HepG2 (cell line): ENCODE data around the gene ANKRD40CL. TPM values are rescaled to one million over a fixed set of nuclear protein-coding genes. Genes with fewer than 3 reads are reported as not detected.
A peak's percentile ranks its signal among the peaks of the same experiment; 100 is the strongest.

Experiments
- ATAC-seq: fragments of 200-7000 bp; cut with Tn5 transposase; 3 replicates; pipeline ENCODE4 v1.9.1; 2020; ENCODE audit warnings: mild to moderate bottlenecking, moderate library complexity
- BruUV-seq: library from RNA; stranded (reverse); fragments of 400-500 nt; replicated peaks from 2 replicates; lab custom pipeline; 2021; lab: Mats Ljungman, UMichigan
- CTCF ChIA-PET: fragments of 300-600 bp; formaldehyde crosslinking; extraction: SDS; loops from one replicate; lab custom pipeline; 2021; ENCODE audit warnings: low total read pairs, inconsistent platforms, low intra/inter-chr PET ratio; lab: Yijun Ruan, JAX
- POLR2A ChIA-PET: fragments of 350-600 bp; sonication (Branson Sonifier 250); formaldehyde crosslinking; loops from one replicate; lab custom pipeline; 2020; ENCODE audit warnings: antibody characterized with exemption, inconsistent platforms; lab: Yijun Ruan, JAX
- DNase-seq: peaks from one replicate; pipeline ENCODE4 v3.0.0-alpha.2; 2015; ENCODE audit warnings: low spot score
- FAIRE-seq: peaks from 3 replicates; lab custom pipeline; 2011; peaks lifted over from hg19 to GRCh38; lab: Jason Lieb, UNC
- H2AFZ ChIP-seq: one replicate; pipeline ENCODE4 v1.6.1; 2011; ENCODE audit warnings: low read length, inconsistent platforms
- H3K27ac ChIP-seq: fragments of 300-600 bp; 3 replicates; pipeline ENCODE4 v1.8.0; 2011; ENCODE audit warnings: mixed run types, mild to moderate bottlenecking, mixed read lengths, low read length, inconsistent platforms; ENCODE audit not compliant: insufficient read depth; ENCODE audit errors: extremely low read length
- H3K27me3 ChIP-seq, 2 experiments: fragments of 200-600 bp in 1 of 2; 2 replicates in 1 of 2; 3 replicates in 1 of 2; pipeline versions ENCODE4 v1.6.0 to v1.8.0; 2011; ENCODE audit warnings: low read length in 2 of 2, mild to moderate bottlenecking in 2 of 2, moderate library complexity in 2 of 2, inconsistent platforms in 1 of 2; ENCODE audit not compliant: insufficient read depth in 2 of 2, control insufficient read depth in 1 of 2
- H3K36me3 ChIP-seq, 2 experiments: fragments of 200-600 bp in 1 of 2; replicated peaks in 1 of 2; 2 replicates in 1 of 2; 3 replicates in 1 of 2; pipeline versions ENCODE4 v1.5.1 to v1.8.0; 2011; ENCODE audit warnings: low read length in 2 of 2, inconsistent platforms in 1 of 2; ENCODE audit not compliant: insufficient read depth in 2 of 2, control insufficient read depth in 1 of 2
- H3K4me1 ChIP-seq: 2 replicates; pipeline ENCODE4 v1.5.1; 2012; ENCODE audit warnings: low read length, inconsistent platforms; ENCODE audit not compliant: insufficient read depth
- H3K4me2 ChIP-seq: 2 replicates; pipeline ENCODE4 v1.6.0; 2011; ENCODE audit warnings: low read depth, low read length, inconsistent platforms
- H3K4me3 ChIP-seq, 3 experiments: fragments of 200-600 bp in 1 of 3; sonication (generic), shearing (Covaris generic) in 1 of 3; replicated peaks in 1 of 3; 2 replicates each; pipeline ENCODE4 v1.5.1; 2011 to 2016; ENCODE audit warnings: low read length in 3 of 3, inconsistent platforms in 2 of 3, low read depth in 2 of 3, mild to moderate bottlenecking in 2 of 3, control low read depth in 1 of 3, mixed read lengths in 1 of 3; ENCODE audit not compliant: insufficient read depth in 1 of 3
- H3K79me2 ChIP-seq: one replicate; pipeline ENCODE4 v1.6.1; 2011; ENCODE audit warnings: low read length, inconsistent platforms; ENCODE audit not compliant: insufficient read depth
- H3K9ac ChIP-seq: 2 replicates; pipeline ENCODE4 v1.6.0; 2011; ENCODE audit warnings: mild to moderate bottlenecking, low read depth, low read length, inconsistent platforms; ENCODE audit not compliant: insufficient read depth
- H3K9me3 ChIP-seq: 2 replicates; pipeline ENCODE4 v1.5.1; 2012; ENCODE audit warnings: mild to moderate bottlenecking, low read length
- H4K20me1 ChIP-seq: 2 replicates; pipeline ENCODE4 v1.6.0; 2011; ENCODE audit warnings: inconsistent platforms, mild to moderate bottlenecking, low read length, moderate library complexity; ENCODE audit not compliant: insufficient read depth
- GABPB1 ChIP-seq: IDR thresholded peaks from 2 replicates; pipeline ENCODE4 v1.6.1; 2016; ENCODE audit warnings: mild to moderate bottlenecking, missing genetic modification reagents, moderate library complexity, missing compliant biosample characterization
- MAF1 ChIP-seq: sonication (generic); formaldehyde crosslinking; IDR thresholded peaks from 2 replicates; pipeline ENCODE4 v1.5.0; 2020; ENCODE audit warnings: missing genetic modification reagents, borderline replicate concordance
- NR2F2 ChIP-seq: IDR thresholded peaks from 2 replicates; pipeline ENCODE4 v1.6.1; 2012; ENCODE audit warnings: low read depth, inconsistent platforms, borderline replicate concordance
- SMARCE1 ChIP-seq: fragments of 450-650 bp; IDR thresholded peaks from 2 replicates; pipeline ENCODE4 v1.6.1; 2017; ENCODE audit warnings: borderline replicate concordance
- SP4 ChIP-seq: sonication (generic); formaldehyde crosslinking; IDR thresholded peaks from 2 replicates; pipeline ENCODE4 v1.8.1; 2023; ENCODE audit warnings: mild to moderate bottlenecking, missing genetic modification reagents
- SPEN ChIP-seq: sonication (generic); formaldehyde crosslinking; IDR thresholded peaks from 2 replicates; pipeline ENCODE4 v1.5.1; 2020; ENCODE audit warnings: low read depth, mild to moderate bottlenecking, missing genetic modification reagents
- SSRP1 ChIP-seq: IDR thresholded peaks from 2 replicates; pipeline ENCODE4 v1.6.1; 2016; ENCODE audit warnings: control low read depth
- TCF7L2 ChIP-seq: IDR thresholded peaks from 2 replicates; pipeline ENCODE4 v1.6.1; 2011; ENCODE audit warnings: mild to moderate bottlenecking, low read depth, low read length, moderate library complexity
- ZNF605 ChIP-seq: sonication (generic); formaldehyde crosslinking; IDR thresholded peaks from 2 replicates; pipeline ENCODE4 v1.8.0; 2022; ENCODE audit warnings: mild to moderate bottlenecking, missing genetic modification reagents
- ZNF629 ChIP-seq: sonication (generic); formaldehyde crosslinking; conservative IDR thresholded peaks from 2 replicates; pipeline ENCODE4 v1.5.0; 2020; ENCODE audit warnings: missing genetic modification reagents
- WGBS: methylation state at CpG from one replicate; pipeline ENCODE4 v1.1.6; 2017; ENCODE audit warnings: low lambda C conversion rate; 5-methylcytosine and 5-hydroxymethylcytosine counted together
- in situ Hi-C: cut with HindIII; loops from 2 replicates; pipeline ENCODE4 v1.10.0; 2017; ENCODE audit warnings: low pct_unique_long_range_greater_than_20kb; ENCODE audit not compliant: extremely low pct_ligation_motif_present
- intact Hi-C: fragments of 100-400 bp; cut with micrococcal nuclease; formaldehyde crosslinking; loops from one replicate; pipeline ENCODE4 v1.10.0; 2022; ENCODE audit not compliant: unreplicated experiment
- polyA plus RNA-seq, 8 experiments: library from polyadenylated mRNA; depleted of rRNA in 3 of 8; stranded (reverse) in 7 of 8; unstranded in 1 of 8; fragments of >200 nt; fragmentation: Illumina TruSeq in 4 of 8; extraction: Trizol in 4 of 8; gene quantifications; 2 replicates each; pipeline versions ENCODE4 v1.2.1 to v1.2.3, GENCODE V29; 2011 to 2016; ENCODE audit warnings: low read depth in 4 of 8, missing spikeins in 1 of 8, mixed read lengths in 1 of 8; ENCODE audit not compliant: insufficient read depth in 1 of 8
- total RNA-seq, 5 experiments: library from RNA; depleted of rRNA; stranded (reverse); fragments of >200 nt; fragmentation: Illumina TruSeq; extraction: Trizol; gene quantifications; 2 replicates each; pipeline ENCODE4 v1.2.3, GENCODE V29; 2016; ENCODE audit warnings: low read depth in 1 of 5
- TF ChIP-seq, protein P1 (sequence below): IDR thresholded peaks from 2 replicates; pipeline ENCODE4 v1.6.1; 2016; ENCODE audit warnings: mild to moderate bottlenecking
- TF ChIP-seq, protein P2 (sequence below), 2 experiments: sonication (generic) in 1 of 2; formaldehyde crosslinking in 1 of 2; IDR thresholded peaks; 2 replicates each; pipeline versions ENCODE4 v1.4.0 to v1.6.1; 2018 to 2020; ENCODE audit warnings: missing genetic modification reagents in 2 of 2, borderline replicate concordance in 1 of 2, low read depth in 1 of 2, mild to moderate bottlenecking in 1 of 2, missing biosample characterization in 1 of 2

ANKRD40CL gene
- total and polyA plus RNA-seq, 2 of the 13 experiments (the other 11 are each of a cell fraction or from before 2014, with no cell fraction given), result 0.03 to 0.11 TPM

- TF ChIP-seq, protein P1, sequence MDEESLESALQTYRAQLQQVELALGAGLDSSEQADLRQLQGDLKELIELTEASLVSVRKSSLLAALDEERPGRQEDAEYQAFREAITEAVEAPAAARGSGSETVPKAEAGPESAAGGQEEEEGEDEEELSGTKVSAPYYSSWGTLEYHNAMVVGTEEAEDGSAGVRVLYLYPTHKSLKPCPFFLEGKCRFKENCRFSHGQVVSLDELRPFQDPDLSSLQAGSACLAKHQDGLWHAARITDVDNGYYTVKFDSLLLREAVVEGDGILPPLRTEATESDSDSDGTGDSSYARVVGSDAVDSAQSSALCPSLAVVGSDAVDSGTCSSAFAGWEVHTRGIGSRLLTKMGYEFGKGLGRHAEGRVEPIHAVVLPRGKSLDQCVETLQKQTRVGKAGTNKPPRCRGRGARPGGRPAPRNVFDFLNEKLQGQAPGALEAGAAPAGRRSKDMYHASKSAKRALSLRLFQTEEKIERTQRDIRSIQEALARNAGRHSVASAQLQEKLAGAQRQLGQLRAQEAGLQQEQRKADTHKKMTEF (CRISPR knock-in tag), result peak; percentile 24; the same call in 1 of the 2 replicates
Observed at GRCh38 chr17:50766222-50767023, 895 bp downstream of the ANKRD40CL start (continued).

DNA sequence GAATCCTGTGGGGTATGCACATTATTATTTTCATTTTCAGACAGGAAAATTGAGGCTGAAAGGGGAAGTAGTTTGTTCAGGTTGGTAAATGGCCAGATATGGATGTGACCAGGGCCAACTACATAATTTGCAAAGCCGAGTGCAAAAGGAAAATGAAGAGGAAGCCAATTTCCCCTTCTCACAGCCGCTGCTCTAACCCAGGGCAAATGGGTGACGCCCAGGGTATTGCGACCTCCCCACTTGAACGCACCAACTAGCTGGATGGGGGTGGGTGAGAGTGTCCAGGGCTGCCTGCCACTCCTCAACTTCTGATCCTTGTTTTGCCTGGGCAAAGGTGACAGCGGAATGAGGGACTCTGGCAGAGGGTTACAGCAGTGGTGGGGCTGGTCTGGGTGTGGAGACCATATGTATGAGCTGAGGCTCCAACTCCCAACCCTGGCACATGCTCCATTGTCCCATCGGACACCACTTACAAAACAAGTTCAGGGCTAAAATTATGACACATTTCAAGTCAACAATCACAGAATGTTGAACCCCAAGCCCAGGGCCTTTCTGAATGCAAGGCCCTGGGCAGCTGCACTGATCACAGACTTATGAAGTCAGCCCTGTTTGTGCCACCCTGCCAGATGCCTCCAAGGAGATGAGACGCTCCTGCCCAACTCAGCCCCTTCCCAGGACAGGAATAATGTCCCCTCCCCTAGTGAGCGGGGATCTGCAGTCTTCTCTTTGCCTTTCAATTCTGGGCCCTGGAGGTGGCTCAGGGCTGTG is 1.7 kb downstream of the ANKRD40CL start:
- H3K4me1 ChIP-seq, result peaks cover 62% of the 10 kb centered on the region
- peak; percentile 29 for DNase-seq
- in situ Hi-C loops (no loop called here), intact Hi-C loops (no loop called here)
- no peak for FAIRE-seq
- H3K4me3 ChIP-seq, result peak overlapping the region; percentile 3 to 55 (median 19)
- CTCF ChIA-PET, result no interaction called here
- POLR2A ChIA-PET, result interaction anchor here (1.0 to 2.4 kb wide), 5 partner anchors 10 to 100 kb away, joined by 3 to 9 read pairs (median 4); partner anchors contain the start of genes LUC7L3 and TOB1
- H3K4me2 ChIP-seq, result peak overlapping the region; percentile 80
- H3K36me3 ChIP-seq, result no peaks in the 10 kb centered on the region
- peak overlapping the region; percentile 42 for H2AFZ ChIP-seq
- WGBS, result 6% methylated on average over 9 of the region's 9 CpGs
- peak overlapping the region; percentile 41; the same call in 1 of the 2 replicates for H3K9ac ChIP-seq
- no peak overlapping the region for H3K27ac ChIP-seq
- H4K20me1 ChIP-seq, result no peaks in the 10 kb centered on the region
- BruUV-seq, result no TSS peak
- no peaks in the 10 kb centered on the region for H3K9me3 ChIP-seq
- no peaks in the 10 kb centered on the region for H3K79me2 ChIP-seq
- H3K27me3 ChIP-seq, result peaks cover 0 to 2% of the 10 kb centered on the region in 2 experiments; a peak in 1 of 5 replicates
- ATAC-seq, result peak; percentile 66
- TF ChIP-seq MAF1 (CRISPR knock-in tag) (no peak), ZNF629 (CRISPR knock-in tag) (no peak), SPEN (CRISPR knock-in tag) (peak; percentile 51; the same call in 1 of the 2 replicates), SSRP1 (CRISPR knock-in tag) (no peak), SMARCE1 (no peak), ZNF605 (CRISPR knock-in tag) (no peak), NR2F2 (no peak), TCF7L2 (no peak), GABPB1 (no peak), SP4 (CRISPR knock-in tag) (peak; percentile 39; the same call in 1 of the 2 replicates)
- TF ChIP-seq, protein P2, sequence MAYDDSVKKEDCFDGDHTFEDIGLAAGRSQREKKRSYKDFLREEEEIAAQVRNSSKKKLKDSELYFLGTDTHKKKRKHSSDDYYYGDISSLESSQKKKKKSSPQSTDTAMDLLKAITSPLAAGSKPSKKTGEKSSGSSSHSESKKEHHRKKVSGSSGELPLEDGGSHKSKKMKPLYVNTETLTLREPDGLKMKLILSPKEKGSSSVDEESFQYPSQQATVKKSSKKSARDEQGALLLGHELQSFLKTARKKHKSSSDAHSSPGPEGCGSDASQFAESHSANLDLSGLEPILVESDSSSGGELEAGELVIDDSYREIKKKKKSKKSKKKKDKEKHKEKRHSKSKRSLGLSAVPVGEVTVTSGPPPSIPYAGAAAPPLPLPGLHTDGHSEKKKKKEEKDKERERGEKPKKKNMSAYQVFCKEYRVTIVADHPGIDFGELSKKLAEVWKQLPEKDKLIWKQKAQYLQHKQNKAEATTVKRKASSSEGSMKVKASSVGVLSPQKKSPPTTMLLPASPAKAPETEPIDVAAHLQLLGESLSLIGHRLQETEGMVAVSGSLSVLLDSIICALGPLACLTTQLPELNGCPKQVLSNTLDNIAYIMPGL (CRISPR knock-in tag; IDR thresholded peaks at IDR 0.05; ENCODE audit: borderline replicate concordance in 1 of 2, low read depth in 1 of 2), result no peak
